IPS DF 6.9 (cell line): ENCODE measurements around the gene ZIK1.

Experiments
- DNase-seq: peaks from one replicate; pipeline ENCODE4 v3.0.0-alpha.2; 2013; ENCODE audit warnings: low read depth, low spot score
- H3K27ac ChIP-seq: one replicate; pipeline ENCODE4 v1.5.1; 2013; ENCODE audit warnings: low read length, control low read depth
- H3K27me3 ChIP-seq: 2 replicates; pipeline ENCODE4 v1.6.1; 2013; ENCODE audit warnings: mild to moderate bottlenecking, low read length; ENCODE audit not compliant: control insufficient read depth, insufficient read depth
- H3K36me3 ChIP-seq: 2 replicates; pipeline ENCODE4 v1.6.1; 2013; ENCODE audit warnings: low read length; ENCODE audit not compliant: control insufficient read depth, insufficient read depth
- H3K4me1 ChIP-seq: 2 replicates; pipeline ENCODE4 v1.6.1; 2013; ENCODE audit warnings: low read length; ENCODE audit not compliant: control insufficient read depth, insufficient read depth
- H3K4me3 ChIP-seq: 2 replicates; pipeline ENCODE4 v1.5.1; 2013; ENCODE audit warnings: mild to moderate bottlenecking, low read length
- H3K9me3 ChIP-seq: 2 replicates; pipeline ENCODE4 v1.6.1; 2013; ENCODE audit warnings: low read length, inconsistent platforms; ENCODE audit not compliant: control insufficient read depth, insufficient read depth
- WGBS: extraction: QIAGEN DNeasy Blood & Tissue Kit; methylation state at CpG from one replicate; pipeline ENCODE4 v1.1.7; 2013; ENCODE audit warnings: mixed read lengths, missing lambda C conversion rate; ENCODE audit not compliant: insufficient read length, insufficient coverage; 5-methylcytosine and 5-hydroxymethylcytosine counted together

ZIK1 gene

DNA sequence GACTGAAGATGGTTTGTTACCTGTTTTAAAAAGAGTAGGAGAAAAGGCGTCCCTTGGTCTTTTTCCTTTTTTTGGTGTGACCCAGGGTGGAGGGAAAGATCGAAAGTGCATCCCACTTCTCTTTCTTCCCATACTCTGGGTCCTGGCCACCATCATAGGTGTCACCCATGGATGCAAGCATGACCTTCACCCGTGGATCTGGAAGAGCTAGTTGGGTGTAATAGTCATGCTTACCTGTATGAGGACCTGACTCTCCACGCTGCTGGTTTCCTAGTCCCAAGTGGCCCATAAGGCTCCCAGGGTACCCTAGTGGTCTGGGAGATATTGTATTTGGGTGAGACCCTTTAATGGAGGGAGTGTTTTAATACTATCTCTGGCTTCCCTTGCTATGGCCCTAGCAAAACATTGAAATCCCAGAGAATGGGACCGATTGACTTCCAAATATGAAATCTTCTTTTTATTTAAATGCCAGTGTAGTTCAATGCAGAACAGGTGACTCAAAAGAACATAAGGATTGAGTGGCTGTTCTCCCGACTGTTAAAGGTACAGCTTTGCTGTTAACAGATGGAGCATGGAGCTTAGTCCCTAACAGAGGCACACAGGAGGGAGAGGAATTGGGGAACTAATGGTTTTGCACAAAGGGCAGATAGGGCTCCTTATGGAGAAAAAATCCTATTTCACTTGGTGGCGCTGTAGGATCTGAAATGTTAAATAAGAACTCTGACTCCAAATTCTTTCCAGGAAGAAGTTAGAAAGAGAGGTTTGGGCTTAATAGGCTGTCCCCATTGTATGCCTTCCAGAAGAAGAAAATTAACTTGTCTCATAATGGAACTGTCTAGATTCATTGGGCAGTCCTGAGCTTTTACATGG is 17.3 kb upstream of the ZIK1 start:
- no peak for DNase-seq
- peaks cover 20% of the 10 kb centered on the region for H3K9me3 ChIP-seq
- H3K27me3 ChIP-seq, result no peaks in the 10 kb centered on the region
- H3K4me3 ChIP-seq, result no peak overlapping the region
- WGBS, result no CpG with 5 or more reads among the region's 7 CpGs
- no peak overlapping the region for H3K27ac ChIP-seq
- no peaks in the 10 kb centered on the region for H3K4me1 ChIP-seq
- peaks cover under 1% of the 10 kb centered on the region; the same call in 1 of the 2 replicates for H3K36me3 ChIP-seq

DNA sequence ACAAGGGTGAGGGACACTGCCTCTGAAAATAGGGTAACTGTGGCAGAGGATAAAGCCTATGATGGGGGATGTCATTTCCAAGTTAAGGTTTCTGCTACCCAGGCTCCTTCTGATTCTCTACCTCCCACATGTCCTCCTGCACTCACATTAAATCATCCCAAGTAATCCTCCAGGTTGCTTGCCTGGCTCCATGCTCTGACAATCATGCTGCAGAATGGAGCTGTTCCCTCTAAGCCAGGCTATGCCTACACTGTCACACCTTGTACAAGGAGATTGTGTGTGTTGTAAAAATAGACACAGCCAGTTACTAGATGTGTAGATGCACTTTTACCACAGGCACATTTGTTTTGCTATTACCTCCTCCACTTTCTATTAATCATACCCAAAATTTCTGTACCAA is 13.2 kb upstream of the ZIK1 start:
- Histone ChIP-seq H3K9me3 (peaks cover 34% of the 10 kb centered on the region), H3K4me3 (no peak overlapping the region), H3K4me1 (no peaks in the 10 kb centered on the region), H3K27me3 (no peaks in the 10 kb centered on the region), H3K36me3 (peaks cover 38% of the 10 kb centered on the region), H3K27ac (no peak overlapping the region)
- no peak for DNase-seq

DNA sequence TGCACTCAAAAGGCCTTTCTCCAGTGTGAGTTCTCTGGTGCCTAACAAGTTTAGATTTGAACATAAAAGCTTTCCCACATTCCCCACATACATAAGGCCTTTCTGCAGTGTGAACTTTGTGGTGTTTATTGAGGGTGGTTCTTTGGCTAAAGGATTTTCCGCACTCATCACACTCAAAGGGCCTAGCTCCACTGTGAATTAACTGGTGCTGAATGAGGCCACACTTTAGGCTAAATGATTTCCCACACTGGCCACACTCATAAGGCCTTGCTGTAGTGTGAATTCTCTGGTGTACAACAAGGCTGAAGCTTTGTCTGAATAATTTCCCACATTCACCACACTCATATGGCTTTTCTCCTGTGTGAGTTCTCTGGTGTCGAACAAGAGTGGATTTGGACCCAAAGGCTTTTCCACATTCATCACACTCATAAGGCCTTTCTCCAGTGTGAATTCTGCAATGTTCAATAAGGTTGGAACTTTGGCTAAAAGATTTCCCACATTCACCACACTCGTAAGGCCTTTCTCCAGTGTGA is 11.5 kb upstream of the ZIK1 start:
- Histone ChIP-seq H3K9me3 (peaks cover 25% of the 10 kb centered on the region), H3K36me3 (peaks cover 41% of the 10 kb centered on the region), H3K27me3 (no peaks in the 10 kb centered on the region), H3K4me3 (no peak overlapping the region), H3K4me1 (no peaks in the 10 kb centered on the region), H3K27ac (no peak overlapping the region)
- no peak for DNase-seq
- no CpG with 5 or more reads among the region's 3 CpGs for WGBS

DNA sequence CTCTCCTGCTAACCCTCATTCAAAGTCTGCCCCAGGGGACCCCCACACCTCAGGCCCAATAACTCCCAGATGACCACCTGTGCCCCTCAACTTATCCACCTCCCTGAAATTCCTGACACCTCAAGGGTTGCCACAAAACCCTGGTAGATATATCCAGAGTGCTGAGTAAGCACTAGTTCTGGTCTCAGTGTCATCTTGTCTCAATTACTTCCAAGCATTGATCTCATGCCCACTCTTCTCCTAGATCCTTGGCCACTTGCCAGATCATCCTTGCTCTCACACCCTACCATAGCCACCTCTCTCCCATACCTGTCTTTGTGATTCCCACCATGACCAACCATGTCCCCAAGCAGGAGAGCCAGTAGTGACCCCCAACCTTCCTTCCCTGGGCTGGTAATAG is 7.3 kb upstream of the ZIK1 start:
- peaks cover 16% of the 10 kb centered on the region for H3K9me3 ChIP-seq
- no peaks in the 10 kb centered on the region for H3K27me3 ChIP-seq

DNA sequence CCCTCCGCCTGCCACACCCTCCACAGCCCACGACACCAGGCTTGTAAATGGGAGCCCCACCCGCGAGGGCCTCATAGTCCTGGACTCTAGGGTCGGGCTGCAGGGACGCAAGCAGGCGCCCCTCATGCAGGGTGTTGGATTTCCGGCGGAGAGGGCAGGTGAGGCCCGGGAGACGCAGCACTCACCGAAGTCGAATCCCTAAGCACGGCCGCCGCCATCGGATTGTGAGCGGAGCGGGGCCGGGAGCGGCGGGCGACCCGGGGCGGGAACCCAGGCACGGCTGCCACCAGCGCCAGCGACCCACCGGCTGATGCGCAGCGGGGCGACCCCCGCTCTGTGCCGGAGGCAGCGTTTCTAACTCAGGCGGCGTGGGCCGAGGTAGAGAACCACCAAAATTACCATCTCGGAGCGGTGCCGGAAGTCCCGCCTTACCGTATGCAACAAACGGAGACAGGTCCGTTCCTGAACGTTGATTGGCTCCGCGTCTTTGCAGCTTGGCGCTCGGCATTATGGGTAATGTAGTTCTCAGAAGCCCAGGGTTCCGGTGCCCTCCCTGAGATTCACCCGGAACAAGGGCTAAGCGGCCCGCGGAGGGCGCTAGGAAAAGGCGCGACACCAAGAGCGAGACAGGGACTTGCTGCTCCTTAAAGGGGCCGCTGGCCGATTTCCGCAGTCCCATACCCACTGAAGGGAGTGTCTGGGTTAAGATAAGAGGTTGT is 5.3 kb upstream of the ZIK1 start, which contains the start of gene ZNF416:
Gene ZNF416 (minus strand): TSS at position 425 of the 719 bp plus-strand sequence. CDS start 207 bp downstream, at position 218.
- no CpG with 5 or more reads among the region's 62 CpGs for WGBS
- DNase-seq, result peak; percentile 99
- peak within 1 kb of the TSS; percentile 86 for H3K4me3 ChIP-seq
- peaks cover 22% of the 10 kb centered on the region for H3K36me3 ChIP-seq
- no peaks in the 10 kb centered on the region for H3K9me3 ChIP-seq
- H3K27me3 ChIP-seq, result no peaks in the 10 kb centered on the region
- H3K27ac ChIP-seq, result no peak within 1 kb of the TSS
- peaks cover 4% of the 10 kb centered on the region; the same call in 1 of the 2 replicates for H3K4me1 ChIP-seq

More for the DNA sequence above, 7.3 kb upstream of the ZIK1 start:
- Histone ChIP-seq H3K4me3 (no peak overlapping the region), H3K36me3 (peaks cover 40% of the 10 kb centered on the region), H3K4me1 (peaks cover 4% of the 10 kb centered on the region; the same call in 1 of the 2 replicates), H3K27ac (no peak overlapping the region)
- no peak for DNase-seq

DNA sequence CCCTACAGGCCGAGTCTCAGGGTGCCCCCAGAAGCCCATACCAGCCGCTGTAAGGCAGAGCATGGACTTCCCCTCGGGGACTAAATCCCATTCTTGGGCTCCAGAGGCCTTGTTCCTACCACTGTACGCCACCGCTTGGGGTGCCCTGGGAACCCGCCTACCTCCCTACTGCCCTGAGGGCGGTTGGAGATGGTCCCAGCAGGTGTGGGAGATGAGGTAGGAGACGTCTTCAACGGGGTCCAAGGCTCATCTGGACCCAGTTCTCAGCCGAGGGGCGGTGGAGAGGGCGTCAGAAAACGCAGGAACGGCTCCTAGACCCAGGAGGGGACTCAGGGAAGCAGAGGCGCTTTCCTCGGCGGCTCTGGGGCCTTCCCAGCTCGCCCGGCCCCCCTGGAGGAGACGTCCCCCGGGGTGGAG is 833 bp upstream of the ZIK1 start:
- H3K9me3 ChIP-seq, result no peaks in the 10 kb centered on the region
- DNase-seq, result no peak
- H3K27me3 ChIP-seq, result no peaks in the 10 kb centered on the region
- H3K27ac ChIP-seq, result no peak overlapping the region
- peaks cover 3% of the 10 kb centered on the region; the same call in 1 of the 2 replicates for H3K36me3 ChIP-seq
- peak overlapping the region; percentile 17; the same call in 1 of the 2 replicates for H3K4me3 ChIP-seq
- WGBS, result no CpG with 5 or more reads among the region's 21 CpGs
- H3K4me1 ChIP-seq, result no peaks in the 10 kb centered on the region

DNA sequence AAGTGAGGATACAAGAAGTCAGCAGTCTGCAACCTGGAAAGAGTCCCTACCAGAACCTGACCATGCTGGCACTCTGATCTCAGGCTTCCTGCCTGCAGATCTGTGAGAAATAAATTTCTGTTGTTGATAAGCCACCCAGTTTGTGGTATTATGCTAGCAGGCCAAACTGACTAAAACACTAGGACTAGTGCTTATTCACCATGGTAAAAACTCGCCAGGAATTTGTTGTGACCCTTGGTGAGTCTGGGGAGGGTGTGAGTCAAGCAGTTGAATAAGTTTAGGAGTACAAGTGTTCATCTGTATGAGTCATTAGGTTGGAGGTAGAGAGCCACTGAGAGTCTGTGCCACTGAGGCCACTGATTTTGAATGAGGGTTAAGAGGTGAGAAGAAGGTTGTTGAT is 3.6 kb downstream of the ZIK1 start:
- Histone ChIP-seq H3K27ac (no peak overlapping the region), H3K9me3 (peaks cover 6% of the 10 kb centered on the region), H3K36me3 (peaks cover 37% of the 10 kb centered on the region)

DNA sequence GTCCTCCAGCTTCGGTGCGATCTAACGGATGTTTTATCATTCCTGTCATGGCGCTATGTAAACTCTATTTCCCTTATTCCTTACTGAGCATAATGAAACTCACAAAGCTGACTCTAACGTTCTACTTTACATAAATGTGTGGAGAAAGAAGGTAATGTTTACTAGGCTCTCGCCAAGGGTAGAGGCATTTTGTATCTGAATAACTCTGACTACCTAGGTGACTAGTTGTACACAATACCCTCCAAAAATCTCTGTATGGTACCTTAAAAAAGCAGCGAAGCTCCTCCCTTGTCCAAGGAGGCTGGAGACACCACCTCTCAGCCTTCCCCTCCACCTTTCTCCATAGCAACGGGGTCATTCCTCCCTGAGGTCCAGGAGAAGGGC is 15.4 kb downstream of the ZIK1 start:
- Histone ChIP-seq H3K27ac (no peak overlapping the region), H3K27me3 (no peaks in the 10 kb centered on the region; the same call in 1 of the 2 replicates), H3K36me3 (no peaks in the 10 kb centered on the region), H3K9me3 (no peaks in the 10 kb centered on the region), H3K4me1 (peaks cover 4% of the 10 kb centered on the region; the same call in 1 of the 2 replicates), H3K4me3 (no peak overlapping the region; the same call in 1 of the 2 replicates)
- DNase-seq, result no peak
- no CpG with 5 or more reads among the region's 8 CpGs for WGBS

More for the DNA sequence above, 3.6 kb downstream of the ZIK1 start:
- H3K4me1 ChIP-seq, result no peaks in the 10 kb centered on the region
- H3K4me3 ChIP-seq, result no peak overlapping the region
- no peaks in the 10 kb centered on the region; the same call in 1 of the 2 replicates for H3K27me3 ChIP-seq
- no CpG with 5 or more reads among the region's 1 CpG for WGBS
- no peak for DNase-seq

DNA sequence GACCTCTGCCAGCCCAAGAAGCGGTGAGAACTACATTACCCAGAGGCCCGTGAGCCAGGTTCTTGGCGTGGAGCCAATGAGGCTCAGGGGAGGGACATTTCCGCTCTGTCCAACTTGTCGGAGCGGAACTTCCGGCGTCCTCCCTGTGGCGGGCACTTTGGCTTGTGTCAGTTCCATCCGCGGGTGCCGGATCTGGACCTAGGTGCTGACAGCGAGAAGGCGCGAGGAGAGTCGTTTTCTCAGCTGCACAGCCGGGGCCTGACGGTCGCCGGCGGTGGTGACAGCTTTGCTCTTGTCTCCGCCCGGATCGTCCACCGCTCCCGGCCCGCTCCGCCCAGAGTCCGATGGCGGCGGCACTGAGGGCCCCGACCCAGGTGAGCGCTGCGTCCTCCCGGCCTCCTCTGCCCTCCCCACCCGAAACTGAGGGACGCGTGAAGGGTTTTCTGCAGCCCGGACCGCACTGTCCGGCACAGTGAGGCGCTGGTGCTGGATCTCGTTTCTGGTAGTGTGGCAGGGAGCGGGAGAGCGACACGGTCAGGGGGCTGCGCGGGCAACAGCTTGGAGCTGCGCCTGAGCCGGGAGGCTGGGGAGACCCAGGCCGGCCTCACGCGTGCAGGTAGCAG is 15.9 kb downstream of the ZIK1 start, which contains the start of gene ZNF530:
Gene ZNF530 (plus strand): TSS at position 125 of the 623 bp plus-strand sequence. CDS start 4,461 bp downstream, outside the sequence.
- Histone ChIP-seq H3K9me3 (no peaks in the 10 kb centered on the region), H3K4me3 (peak within 1 kb of the TSS; percentile 91), H3K36me3 (no peaks in the 10 kb centered on the region; the same call in 1 of the 2 replicates), H3K27me3 (no peaks in the 10 kb centered on the region), H3K27ac (no peak within 1 kb of the TSS), H3K4me1 (peaks cover 4% of the 10 kb centered on the region; the same call in 1 of the 2 replicates)
- DNase-seq, result peak; percentile 80
- no CpG with 5 or more reads among the region's 53 CpGs for WGBS

DNA sequence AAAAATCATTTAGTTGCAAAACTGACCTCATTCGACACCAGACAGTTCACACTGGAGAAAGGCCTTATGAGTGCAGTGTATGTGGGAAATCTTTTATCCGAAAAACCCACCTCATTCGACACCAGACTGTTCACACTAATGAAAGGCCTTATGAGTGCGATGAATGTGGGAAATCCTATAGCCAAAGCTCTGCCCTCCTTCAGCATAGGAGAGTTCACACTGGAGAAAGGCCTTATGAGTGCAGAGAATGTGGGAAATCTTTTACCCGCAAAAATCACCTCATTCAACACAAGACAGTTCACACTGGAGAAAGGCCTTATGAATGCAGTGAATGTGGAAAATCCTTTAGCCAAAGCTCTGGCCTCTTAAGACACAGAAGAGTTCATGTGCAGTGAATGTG is 23.0 kb downstream of the ZIK1 start:
- H3K9me3 ChIP-seq, result no peaks in the 10 kb centered on the region
- no peaks in the 10 kb centered on the region; the same call in 1 of the 2 replicates for H3K27me3 ChIP-seq
- H3K27ac ChIP-seq, result no peak overlapping the region
- DNase-seq, result no peak
- peaks cover 14% of the 10 kb centered on the region; the same call in 1 of the 2 replicates for H3K36me3 ChIP-seq
- no peak overlapping the region for H3K4me3 ChIP-seq
- WGBS, result no CpG with 5 or more reads among the region's 5 CpGs
- no peaks in the 10 kb centered on the region for H3K4me1 ChIP-seq
